Measurements from ENCODE around the gene GALNT11.
A peak's percentile ranks its signal among the peaks of the same experiment; 100 is the strongest.

The GALNT11 gene

DNA sequence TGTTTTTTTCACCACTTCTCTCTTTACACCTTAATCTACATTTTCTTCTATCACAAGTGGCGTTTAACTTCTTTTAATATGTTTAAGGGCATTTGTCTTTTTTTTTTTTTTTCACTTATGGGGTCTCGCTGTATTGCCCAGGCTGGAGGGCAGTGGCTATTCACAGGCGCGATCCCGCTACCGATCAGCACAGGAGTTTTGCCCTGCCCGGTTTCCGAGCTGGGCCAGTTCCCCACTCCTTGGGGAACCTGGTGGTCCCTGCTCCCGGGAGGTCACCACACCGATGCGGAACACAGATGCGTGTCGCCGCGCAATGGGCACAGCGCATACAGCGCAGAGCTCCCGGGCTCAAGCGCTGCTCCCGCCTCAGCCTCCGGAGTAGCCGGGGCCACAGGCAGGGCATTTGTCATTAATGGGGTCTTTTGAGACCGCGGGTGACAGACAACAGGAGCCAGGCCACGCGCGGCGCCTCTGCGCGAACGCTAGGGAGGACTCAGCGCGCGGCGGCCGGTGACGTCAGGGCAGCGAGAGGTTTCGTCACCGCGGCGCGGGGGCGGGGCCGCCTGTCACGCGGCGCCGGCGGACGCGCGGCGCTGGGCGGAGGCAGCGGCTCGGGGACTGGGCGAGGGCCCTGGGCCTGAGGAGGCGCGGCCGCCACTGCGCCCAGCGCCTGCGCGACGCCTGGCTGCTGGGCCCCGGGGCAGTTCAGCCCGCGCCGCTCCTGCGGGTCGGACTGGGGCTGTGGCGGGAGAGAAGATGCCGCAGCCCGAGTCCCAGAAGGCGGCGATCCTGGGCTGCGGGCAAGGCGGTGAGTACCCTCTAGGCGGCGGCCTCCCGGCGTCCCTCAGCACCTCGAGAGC is at the start of gene GALNT11:
TSS of gene GALNT11 (plus strand) at position 598 of the 860 bp plus-strand sequence. CDS start 68,554 bp downstream, outside the sequence.
- peak; percentile 81 to 87 for DNase-seq (ENCODE audit: low read depth in 1 of 2, low spot score in 1 of 2)
- TF ChIP-seq JUND (IDR thresholded peaks at IDR 0.05; ENCODE audit: low read depth): no peak
- in situ Hi-C loops (cut with HindIII; ENCODE audit: low pct_unique_long_range_greater_than_20kb, low sequenced_read_pairs): no loop called here

DNA sequence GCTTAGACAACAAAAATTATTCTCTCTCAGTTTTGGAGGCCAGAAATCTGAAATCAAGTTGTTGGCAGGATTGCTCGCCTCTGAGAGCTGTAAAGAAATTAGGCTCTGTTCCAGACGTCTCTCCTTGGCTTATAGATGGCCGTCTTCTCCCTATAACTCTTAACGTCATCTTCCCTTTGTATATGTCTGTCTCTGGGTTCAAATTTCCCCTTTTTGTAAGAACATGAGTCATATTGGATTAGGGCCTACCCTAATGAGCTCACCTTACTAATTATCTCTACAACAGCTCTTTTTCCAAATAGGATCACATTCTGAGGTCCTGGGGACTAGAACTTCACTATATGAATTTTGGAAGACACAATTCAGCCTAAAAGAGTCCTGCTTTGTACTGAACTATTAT is 46.9 kb upstream of the GALNT11 start:
- no peak for DNase-seq (ENCODE audit: low read depth in 1 of 2, low spot score in 1 of 2)
- no peak for TF ChIP-seq JUND (IDR thresholded peaks at IDR 0.05; ENCODE audit: low read depth)
- in situ Hi-C loops (cut with HindIII; ENCODE audit: low pct_unique_long_range_greater_than_20kb, low sequenced_read_pairs): no loop called here

DNA sequence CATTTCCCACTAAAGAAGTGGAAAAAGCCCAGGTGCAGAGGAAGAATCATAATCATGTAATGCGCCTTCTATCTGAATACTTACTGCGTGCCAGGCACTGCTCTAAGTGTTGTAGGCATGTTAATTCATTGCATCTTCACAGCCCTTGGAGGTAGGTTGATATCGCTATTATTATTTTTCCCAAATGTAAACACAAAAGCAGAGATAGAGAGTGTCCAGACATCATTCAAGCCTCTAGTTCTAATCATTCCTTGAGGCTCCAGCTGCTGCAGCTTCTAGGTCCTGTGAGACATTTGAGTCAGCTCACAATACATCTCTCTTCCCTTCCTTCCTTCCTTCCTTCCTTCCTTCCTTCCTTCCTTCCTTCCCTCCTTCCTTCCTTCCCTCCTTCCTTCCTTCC is 44.3 kb upstream of the GALNT11 start:
- in situ Hi-C loops (cut with HindIII; ENCODE audit: low pct_unique_long_range_greater_than_20kb, low sequenced_read_pairs): no loop called here
- TF ChIP-seq JUND (IDR thresholded peaks at IDR 0.05; ENCODE audit: low read depth): no peak
- no peak for DNase-seq (ENCODE audit: low read depth in 1 of 2, low spot score in 1 of 2)

DNA sequence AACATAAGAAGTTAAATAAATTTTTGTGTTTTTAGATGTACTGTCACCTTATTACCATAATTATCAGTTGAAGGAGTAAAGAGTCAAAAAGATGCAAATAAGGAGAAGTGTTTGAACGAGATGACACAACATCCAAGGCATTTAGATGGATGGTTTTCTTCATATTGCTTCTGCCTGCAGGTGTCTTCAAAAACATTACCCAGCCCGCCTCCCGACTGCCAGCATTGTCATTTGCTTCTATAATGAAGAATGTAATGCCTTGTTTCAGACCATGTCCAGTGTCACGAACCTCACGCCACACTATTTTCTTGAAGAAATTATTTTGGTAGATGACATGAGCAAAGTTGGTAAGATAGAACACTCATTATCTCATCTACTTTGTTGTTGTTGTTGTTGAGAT is 42.7 kb upstream of the GALNT11 start:
- in situ Hi-C loops (cut with HindIII; ENCODE audit: low pct_unique_long_range_greater_than_20kb, low sequenced_read_pairs): no loop called here
- no peak for TF ChIP-seq JUND (IDR thresholded peaks at IDR 0.05; ENCODE audit: low read depth)
- DNase-seq (ENCODE audit: low read depth in 1 of 2, low spot score in 1 of 2): no peak

DNA sequence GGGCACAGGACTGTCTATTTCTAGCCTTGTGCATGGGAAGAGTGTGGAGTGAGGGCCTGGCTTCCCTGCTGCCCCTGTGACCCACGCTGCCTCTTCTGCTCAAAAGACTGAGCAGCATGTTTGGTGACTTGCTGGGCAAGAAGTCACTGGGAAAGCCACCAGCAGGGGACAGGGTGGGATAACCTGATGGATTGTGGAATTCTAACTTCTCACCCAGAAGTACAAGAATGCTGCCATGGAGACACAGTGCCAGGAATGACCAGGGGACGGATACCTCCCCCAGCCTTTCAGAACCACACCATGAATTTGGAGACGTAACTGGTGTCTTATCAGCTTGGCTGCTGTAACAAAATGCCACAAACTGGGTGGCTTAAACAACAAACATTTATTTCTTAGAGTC is 40.9 kb upstream of the GALNT11 start:
- in situ Hi-C loops (cut with HindIII; ENCODE audit: low pct_unique_long_range_greater_than_20kb, low sequenced_read_pairs): no loop called here
- DNase-seq (ENCODE audit: low read depth in 1 of 2, low spot score in 1 of 2): no peak
- TF ChIP-seq JUND (IDR thresholded peaks at IDR 0.05; ENCODE audit: low read depth): no peak

DNA sequence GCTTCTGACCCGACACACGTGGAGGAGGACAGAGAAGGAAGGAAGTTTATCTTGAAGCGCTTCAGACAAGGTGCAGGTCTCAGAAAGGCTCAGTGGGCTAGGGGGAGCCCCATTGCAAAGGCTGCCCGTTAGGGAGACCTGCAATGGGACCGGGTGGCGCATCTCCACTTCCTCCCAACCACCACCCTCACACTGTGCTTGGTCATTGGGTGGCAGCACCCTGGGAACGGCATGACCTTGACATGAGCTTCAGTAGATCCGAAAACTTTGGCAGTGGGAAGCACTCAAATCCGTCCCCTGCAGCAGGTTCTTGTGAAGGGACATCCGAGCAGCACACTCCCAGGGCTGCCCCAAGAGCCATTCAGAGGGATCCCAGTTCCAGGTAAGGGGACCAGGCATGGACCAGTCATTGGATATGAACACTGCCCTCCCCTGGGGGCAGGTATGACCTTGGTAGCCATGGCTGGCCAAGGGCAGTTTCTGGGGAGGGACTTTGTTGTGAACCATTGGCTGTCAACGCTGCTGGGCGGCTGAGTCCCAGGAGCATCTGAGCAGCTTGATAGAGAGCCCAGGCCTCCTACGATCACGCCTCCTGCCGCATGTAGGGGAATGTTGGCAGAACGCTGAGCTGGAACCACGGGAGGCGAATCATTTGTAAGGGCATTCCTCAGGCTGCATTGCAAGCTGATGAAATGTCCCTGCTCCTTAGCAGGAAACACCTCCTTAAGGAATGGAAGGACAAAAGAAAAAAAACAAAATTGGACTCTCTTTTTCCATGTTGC is 37.5 kb upstream of the GALNT11 start:
- no peak for TF ChIP-seq JUND (IDR thresholded peaks at IDR 0.05; ENCODE audit: low read depth)
- DNase-seq (ENCODE audit: low read depth in 1 of 2, low spot score in 1 of 2): no peak
- in situ Hi-C loops (cut with HindIII; ENCODE audit: low pct_unique_long_range_greater_than_20kb, low sequenced_read_pairs): no loop called here

DNA sequence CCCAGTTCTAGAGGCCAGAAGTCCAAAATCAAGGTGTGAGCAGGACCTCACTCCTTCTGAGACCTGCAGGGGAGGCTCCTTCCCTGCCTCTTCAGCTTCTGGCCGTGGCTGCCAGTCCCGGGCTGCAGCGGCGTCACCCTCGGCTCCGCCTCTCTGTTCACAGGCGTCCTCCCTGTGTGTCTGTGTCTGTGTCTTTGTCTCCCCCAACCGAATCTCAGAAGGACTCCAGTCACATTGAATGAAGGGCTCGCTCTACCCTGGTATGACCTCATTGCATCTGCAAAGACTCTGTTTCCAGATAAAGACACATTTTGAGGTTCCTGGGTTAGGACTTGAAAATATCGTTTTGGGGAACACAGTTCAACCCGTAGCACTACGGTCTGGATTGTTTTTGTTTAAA is 33.1 kb upstream of the GALNT11 start:
- in situ Hi-C loops (cut with HindIII; ENCODE audit: low pct_unique_long_range_greater_than_20kb, low sequenced_read_pairs): no loop called here

DNA sequence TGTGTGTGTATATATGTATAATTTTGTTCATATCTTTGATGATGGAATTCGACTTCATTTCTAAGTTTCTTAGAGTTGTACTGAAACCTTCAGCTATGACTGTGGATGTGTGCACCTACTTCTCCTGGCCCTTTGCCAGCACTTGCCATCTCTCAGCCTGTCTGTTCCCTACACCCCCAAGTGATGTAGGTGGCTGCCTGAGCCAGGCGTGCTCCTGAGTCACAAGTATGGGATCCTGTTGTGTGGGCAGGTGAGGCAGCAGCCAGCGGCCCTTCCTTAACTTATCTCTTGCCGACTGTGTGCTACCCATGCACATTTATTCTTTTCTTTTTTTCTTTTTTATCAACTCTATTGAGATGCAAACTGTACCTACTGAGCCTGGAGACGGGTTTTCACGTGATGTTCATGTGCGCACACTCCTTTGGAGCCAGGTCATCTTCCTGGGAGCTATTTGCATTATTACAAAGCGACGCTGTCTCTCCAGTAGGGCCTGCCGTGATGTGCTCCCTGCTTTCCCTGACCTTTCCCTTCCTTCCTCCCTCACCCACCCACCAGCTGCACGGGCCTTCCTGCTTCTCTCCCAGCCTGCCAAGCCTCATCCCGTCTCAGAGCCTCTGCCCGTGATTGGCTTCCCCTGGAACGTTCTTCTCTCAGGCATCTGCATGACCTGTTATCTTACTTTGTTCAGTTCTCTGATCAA is 31.3 kb upstream of the GALNT11 start:
- DNase-seq (ENCODE audit: low read depth in 1 of 2, low spot score in 1 of 2): no peak
- in situ Hi-C loops (cut with HindIII; ENCODE audit: low pct_unique_long_range_greater_than_20kb, low sequenced_read_pairs): no loop called here
- TF ChIP-seq JUND (IDR thresholded peaks at IDR 0.05; ENCODE audit: low read depth): no peak

More for the DNA sequence above, 33.1 kb upstream of the GALNT11 start:
- peak; percentile 33 to 83 for DNase-seq (ENCODE audit: low read depth in 1 of 2, low spot score in 1 of 2)
- no peak for TF ChIP-seq JUND (IDR thresholded peaks at IDR 0.05; ENCODE audit: low read depth)

DNA sequence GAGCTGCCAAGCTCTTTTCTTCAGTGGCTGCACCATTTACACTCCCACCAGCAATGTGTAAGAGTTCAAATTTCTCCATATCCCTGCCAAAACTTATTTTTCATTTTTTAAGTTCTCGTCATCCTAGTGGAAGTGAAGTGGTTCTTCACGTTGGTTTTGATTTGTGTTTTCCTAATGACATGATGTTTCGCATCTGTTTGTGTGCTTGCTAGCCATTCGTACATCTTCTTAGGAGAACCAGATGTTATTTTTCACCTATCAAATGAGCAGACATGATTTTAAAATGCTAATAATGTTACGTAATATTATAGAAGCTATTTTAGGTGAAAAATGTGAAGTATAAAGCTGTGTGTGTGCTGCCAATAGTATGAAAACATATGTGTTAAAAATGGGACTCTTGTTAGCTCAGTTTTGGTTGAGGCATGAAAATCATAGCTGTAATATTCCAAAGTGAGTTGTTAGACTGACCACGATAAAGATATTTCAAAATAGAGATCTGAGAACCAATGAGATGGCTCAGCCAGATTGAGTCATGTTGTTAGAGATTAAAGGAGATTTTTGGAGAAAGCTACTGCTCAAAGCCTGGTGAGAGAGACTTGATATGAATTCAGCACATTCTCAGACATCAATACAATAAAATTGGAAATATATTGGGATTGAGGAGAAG is 25.9 kb upstream of the GALNT11 start:
- TF ChIP-seq JUND (IDR thresholded peaks at IDR 0.05; ENCODE audit: low read depth): no peak
- in situ Hi-C loops (cut with HindIII; ENCODE audit: low pct_unique_long_range_greater_than_20kb, low sequenced_read_pairs): no loop called here
- DNase-seq (ENCODE audit: low read depth in 1 of 2, low spot score in 1 of 2): no peak

DNA sequence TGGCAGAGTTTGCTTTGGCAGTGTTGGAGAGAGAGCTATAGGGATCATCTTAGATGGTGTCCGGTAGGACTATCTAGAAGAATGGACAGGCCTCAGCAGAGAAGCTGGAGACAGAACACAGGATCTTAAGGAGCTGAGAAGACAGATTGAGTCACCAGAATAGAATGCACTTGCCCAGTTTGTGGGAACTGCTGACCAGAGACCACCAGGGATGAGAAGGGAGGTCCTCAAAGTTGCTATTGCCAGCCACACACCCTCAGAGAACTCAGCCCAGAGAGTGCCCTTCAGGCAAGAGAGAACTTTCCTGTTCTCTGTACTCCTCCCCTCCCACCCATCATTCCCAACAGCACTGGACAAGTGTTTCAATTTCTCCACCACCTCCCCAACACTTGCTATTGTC is 25.3 kb upstream of the GALNT11 start:
- no peak for DNase-seq (ENCODE audit: low read depth in 1 of 2, low spot score in 1 of 2)
- no peak for TF ChIP-seq JUND (IDR thresholded peaks at IDR 0.05; ENCODE audit: low read depth)
- in situ Hi-C loops (cut with HindIII; ENCODE audit: low pct_unique_long_range_greater_than_20kb, low sequenced_read_pairs): no loop called here

DNA sequence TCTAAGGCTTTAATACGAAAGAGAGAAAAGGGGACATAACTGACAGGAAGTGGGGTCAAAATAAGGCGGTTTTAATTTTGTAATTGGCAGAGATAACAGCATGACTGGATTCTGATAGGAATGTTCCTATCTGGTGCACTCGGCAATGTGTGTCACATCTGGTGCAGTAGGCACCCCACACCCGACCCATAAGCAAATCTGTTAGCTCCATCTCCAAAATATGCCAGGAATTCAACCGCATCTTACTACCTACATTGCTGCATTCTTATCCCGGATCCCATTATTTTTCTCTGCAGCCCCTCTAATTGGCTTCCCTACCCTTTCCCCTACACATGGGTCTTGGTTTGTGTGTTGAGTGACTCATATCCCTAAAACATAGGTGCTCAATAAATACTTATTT is 19.1 kb upstream of the GALNT11 start:
- in situ Hi-C loops (cut with HindIII; ENCODE audit: low pct_unique_long_range_greater_than_20kb, low sequenced_read_pairs): no loop called here
- no peak for TF ChIP-seq JUND (IDR thresholded peaks at IDR 0.05; ENCODE audit: low read depth)
- no peak for DNase-seq (ENCODE audit: low read depth in 1 of 2, low spot score in 1 of 2)

DNA sequence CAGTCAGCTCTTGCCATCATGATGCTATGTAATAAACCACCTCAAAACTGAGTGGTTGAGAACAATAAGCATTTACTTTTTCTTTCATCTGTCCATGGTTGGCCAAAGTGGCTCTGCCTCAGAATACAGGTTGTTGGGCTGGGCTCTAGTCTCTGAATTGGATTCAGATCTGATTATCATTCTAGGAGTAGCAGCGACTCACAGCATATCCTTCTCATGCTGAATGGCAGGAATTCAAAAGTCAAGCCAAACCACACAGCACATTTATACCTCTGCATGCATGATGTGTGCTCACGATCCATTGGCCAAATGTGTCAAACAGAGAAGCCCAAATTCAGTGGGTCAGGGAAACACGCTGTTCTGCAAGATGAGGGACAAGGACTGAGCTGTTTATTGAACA is 13.6 kb upstream of the GALNT11 start:
- in situ Hi-C loops (cut with HindIII; ENCODE audit: low pct_unique_long_range_greater_than_20kb, low sequenced_read_pairs): no loop called here
- DNase-seq (ENCODE audit: low read depth in 1 of 2, low spot score in 1 of 2): peak in 1 of 2 experiments; percentile 30
- TF ChIP-seq JUND (IDR thresholded peaks at IDR 0.05; ENCODE audit: low read depth): no peak

Data from T47D (cell line).